Stimulated activated CD4-positive, alpha-beta T cell treated with anti-CD3 and anti-CD28 coated beads, Interleukin-15, amount 100 ng/mL, for 24 hours (primary cell): ENCODE results near the gene THYN1.
A peak's percentile ranks its signal among the peaks of the same experiment; 100 is the strongest.
"Not testable (repeated sequence)": the region's sequence is repeated elsewhere in the genome, so short reads cannot be mapped to it uniquely, and the experiment has no call there.

Experiments used
- DNase-seq: peaks from one replicate; pipeline ENCODE4 v3.0.0-alpha.2; 2020

THYN1 gene

GRCh38 chr11:134273317-134273712 lies 20.2 kb upstream of the THYN1 start:
- DNase-seq, result no peak

DNA sequence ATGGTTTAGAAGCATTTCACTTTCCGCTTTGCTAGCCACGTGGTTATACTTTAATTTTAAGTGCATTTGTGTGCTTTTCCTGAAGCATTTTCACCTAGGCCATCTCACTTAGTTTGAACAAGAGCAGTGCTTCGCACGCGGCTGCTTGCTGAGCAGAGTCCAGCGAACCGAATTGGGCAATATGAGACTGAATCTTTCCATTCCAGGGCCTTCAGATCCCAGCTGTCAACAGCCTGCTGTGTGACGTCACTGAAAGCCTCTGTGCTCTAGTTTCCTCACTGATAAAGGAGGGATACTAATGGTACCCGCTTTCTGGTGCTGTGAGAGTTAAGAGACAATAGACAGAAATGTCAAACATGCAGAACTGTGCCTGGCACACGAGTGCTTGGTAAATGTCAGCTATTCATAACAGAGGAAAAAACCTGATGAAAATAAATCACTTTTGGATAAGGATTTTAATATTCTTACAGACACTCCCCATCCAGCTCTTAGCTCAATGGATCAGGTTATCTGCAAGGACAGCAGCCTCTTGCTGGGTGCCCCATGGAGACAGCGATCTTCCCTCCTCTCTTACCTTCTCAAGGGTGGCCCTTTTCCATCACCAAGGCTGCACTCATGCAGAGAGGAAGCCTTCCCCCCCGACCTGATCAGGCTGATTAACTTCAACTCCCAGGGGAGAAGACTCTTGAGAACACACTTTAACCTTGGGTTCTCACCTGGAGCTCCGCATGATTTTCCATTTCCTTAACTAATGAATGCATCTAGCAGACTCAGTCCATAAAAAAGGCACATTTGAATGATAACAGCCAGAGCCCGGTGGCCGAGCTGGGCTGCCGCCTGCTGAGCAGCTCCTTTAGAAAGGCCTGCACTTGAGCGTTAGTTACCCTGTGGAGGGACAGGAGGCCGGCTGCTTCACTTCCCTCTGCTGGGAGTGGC lies 19.5 kb upstream of the THYN1 start:
- DNase-seq, result no peak

DNA sequence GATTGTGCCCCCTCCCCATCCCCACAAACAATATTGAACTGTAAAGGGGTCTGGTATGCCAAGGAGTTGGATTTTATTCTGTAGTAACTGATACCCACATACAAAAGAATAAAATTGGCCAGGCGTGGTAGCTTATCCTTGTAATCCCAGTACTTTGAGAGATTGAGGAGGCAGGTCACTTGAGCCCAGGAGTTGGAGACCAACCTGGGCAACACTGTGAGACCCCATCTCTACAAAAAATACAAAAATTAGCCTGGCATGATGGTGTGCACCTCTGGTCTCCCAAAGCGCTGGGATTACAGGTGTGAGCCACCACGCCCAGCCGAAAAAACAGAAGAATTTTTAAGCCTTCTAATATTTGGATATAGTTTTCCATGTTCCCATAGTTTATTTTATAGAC lies 18.8 kb upstream of the THYN1 start:
- DNase-seq, result no peak

- peak; percentile 7 for DNase-seq
Observed at GRCh38 chr11:134270250-134270714, 17.1 kb upstream of the THYN1 start.

GRCh38 chr11:134267966-134268365 lies 14.8 kb upstream of the THYN1 start:
- no peak for DNase-seq

- no peak for DNase-seq
Observed at GRCh38 chr11:134267461-134267860, 14.3 kb upstream of the THYN1 start.

GRCh38 chr11:134266841-134267251 lies 13.7 kb upstream of the THYN1 start:
- no peak for DNase-seq

DNA sequence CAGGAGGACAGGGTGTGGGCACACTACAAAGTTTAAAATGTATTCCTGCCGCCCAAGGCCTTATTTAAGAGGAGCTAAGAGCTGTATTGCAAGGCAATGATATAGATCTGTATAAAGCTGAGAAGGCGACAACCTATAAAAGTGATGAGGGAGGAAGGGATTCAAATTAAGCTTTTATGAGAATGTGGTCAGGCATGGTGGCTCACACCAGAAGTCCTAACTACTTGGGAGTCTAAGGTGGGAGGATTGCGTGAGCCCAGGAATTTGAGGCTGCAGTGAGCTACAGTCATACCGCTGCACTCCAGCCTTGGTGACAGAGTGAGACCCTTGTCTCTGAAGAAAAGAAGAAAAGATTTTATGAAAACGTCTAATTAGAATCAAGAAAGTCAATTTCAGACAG lies 13.3 kb upstream of the THYN1 start:
- no peak for DNase-seq

GRCh38 chr11:134264966-134265764 lies 12.0 kb upstream of the THYN1 start:
- DNase-seq, result no peak

DNA sequence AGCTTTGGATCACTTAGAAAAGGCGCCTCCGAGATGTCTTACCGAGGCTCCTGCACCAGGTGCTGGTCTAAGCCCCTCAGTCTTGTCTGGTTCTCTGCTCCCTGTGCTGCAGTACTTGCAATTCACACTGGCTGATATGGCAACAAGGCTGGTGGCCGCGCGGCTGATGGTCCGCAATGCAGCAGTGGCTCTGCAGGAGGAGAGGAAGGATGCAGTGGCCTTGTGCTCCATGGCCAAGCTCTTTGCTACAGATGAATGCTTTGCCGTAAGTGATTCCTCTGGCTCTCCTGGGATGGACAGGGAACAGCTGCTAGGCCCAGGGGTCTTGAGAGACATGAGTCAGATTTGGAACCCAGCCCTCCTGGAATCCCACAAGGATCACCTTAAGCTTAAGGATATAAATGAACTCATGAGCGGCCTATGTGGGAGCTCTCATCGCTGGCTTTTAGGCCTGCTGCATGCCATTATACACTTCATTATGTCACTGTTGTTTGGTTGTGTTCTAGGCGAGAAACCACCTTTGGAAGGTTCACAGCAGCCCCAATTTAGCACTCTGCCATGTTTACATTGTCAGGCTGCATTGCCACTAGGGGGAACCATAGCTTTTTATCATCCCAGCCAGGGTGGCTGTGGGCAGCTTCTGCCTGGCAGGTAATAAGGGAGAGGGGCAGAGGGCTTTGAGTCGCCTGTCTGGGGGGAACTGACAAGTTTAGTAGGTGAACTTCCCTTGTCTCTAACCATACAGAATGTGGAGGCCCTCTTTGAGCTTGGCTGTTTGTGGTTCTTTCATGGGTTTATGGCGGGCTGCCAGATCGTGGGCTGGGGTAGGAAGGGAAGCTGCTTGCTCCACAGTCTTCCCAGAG lies 8.7 kb upstream of the THYN1 start:
- peak; percentile 38 for DNase-seq

GRCh38 chr11:134260983-134261382 lies 7.8 kb upstream of the THYN1 start:
- DNase-seq, result no peak

DNA sequence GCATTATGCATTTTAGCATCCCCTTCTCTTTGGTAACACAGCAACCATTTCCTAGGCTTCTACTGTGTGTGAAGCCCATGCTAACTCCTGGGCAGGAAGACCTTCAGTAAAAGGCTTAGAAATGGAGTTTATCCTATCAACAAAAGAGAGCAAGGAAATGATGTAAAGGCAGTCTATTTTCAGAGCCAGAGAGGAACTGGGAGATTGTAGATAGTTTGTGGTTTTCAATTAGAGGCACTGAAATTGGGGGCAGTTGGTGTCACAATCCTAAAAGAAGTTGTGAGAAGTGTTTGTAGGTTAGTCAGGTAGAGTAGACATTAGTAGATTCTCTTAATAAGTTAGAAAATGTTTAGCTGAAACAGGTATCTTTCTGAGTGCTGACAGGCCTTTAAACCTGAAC lies 7.4 kb upstream of the THYN1 start:
- DNase-seq, result no peak

DNA sequence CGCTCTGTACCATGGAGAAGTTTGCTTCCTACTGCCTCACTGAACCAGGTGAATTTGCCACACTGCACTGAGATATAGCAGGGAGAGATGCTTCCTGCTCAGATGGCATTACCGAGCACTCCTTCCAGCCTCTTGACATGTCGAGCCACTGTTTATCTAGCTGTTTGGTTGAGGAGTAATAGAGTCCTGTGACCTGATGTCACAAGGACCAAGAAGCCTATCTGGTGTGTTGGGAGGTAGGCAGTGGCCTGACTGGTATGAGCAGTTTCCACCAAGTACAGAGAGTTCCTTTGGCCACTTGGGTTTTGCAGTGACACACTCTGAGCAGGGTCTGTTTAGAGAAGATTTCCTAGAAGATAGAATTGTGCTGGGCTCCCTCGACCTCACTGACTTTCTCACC lies 5.4 kb upstream of the THYN1 start:
- no peak for DNase-seq

DNA sequence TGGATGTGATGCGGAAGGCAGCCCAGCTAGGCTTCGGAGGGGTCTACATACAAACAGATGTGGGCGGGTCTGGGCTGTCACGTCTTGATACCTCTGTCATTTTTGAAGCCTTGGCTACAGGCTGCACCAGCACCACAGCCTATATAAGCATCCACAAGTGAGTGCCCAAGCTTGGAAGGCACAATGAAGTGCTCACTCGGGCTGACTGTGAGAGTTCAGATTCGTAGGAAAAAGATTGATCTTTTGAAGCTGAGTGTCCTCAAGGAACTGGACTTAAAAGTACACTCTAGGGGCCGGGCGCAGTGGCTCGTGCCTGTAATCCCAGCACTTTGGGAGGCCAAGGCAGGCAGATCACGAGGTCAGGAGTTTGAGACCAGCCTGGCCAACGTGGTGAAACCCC lies 3.9 kb upstream of the THYN1 start:
- no peak for DNase-seq

GRCh38 chr11:134255184-134255561 lies 2.0 kb upstream of the THYN1 start:
- DNase-seq, result not testable (repeated sequence)

DNA sequence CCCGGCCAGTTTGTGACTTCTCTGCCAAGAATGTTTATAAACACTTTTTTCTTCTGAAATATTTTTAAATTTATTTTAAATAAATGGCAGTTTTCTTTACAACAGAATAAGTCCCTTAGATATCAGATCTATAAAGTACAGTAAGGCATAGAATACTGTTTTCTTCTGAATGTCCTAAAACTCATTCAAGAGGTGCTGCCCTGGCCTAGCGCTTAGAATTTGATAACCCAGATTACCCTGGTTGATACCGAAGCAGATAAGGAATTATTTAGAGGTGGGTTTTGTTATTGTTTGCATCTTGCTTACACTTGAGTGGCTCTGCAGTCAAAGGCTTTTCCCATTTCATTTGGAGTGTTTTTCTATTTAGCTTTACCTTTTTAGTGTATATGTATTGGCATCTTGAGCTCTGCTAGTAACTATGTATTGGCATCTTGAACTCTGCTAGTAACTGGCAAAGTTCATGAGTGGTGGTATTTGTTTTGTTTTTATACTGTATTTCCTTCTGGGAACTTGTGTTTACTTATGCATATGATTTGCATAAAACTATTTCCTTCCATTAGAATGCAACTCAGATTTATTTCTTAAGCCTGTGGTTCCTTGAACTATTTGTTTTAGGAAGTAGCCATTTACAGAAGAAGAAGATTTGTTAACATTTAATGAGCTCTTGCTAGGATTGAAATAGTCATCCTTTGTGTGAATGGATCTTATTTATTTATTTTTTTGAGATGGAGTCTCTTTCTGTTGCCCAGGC lies 1.5 kb upstream of the THYN1 start:
- DNase-seq, result no peak

- DNase-seq, result peak; percentile 35
Observed at GRCh38 chr11:134252346-134253187, 585 bp downstream of the THYN1 start.

DNA sequence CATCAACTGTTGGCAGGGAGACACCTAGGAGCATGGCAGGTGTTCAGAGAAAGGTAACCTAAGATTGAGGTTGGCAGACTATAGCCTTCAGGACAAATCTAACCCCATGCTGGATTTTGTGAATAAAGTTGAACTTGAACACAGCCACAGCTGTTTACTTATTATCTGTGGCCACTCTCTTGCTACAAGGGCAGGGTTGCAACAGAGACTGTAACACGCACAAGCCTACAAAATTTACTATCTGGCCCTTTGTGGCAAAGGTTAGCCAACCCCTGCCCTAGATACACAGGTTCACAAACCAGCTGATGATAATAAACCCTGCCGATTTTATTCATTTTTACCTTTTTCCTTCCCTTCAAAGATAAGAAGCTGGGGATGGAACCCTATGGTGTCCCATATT lies 2.5 kb downstream of the THYN1 start:
- DNase-seq, result no peak

GRCh38 chr11:134250246-134250645 lies 2.9 kb downstream of the THYN1 start:
- no peak for DNase-seq

- no peak for DNase-seq
Observed at GRCh38 chr11:134248910-134249480, 4.2 kb downstream of the THYN1 start.

DNA sequence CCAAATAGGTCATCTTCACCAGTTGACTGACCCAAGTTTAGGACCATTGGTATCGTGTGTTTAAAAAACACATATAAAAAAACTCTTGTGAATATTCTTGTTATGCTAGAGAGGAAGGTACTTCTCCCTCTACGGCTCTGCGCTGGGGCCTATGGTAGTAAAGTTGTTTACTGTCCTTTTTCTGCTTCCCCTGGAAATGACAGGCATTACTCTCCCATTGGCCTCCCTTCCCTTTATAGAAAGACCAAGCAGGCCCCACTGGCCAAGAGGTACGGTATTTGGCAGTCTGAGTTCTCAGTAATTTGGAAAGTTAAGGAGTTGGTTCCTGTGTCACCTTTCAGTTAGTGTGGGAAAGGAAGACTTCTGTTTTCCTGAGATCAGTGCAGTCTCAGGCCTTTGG lies 6.5 kb downstream of the THYN1 start:
- DNase-seq, result no peak
